ENCODE results near the gene KCNH1.

DNA sequence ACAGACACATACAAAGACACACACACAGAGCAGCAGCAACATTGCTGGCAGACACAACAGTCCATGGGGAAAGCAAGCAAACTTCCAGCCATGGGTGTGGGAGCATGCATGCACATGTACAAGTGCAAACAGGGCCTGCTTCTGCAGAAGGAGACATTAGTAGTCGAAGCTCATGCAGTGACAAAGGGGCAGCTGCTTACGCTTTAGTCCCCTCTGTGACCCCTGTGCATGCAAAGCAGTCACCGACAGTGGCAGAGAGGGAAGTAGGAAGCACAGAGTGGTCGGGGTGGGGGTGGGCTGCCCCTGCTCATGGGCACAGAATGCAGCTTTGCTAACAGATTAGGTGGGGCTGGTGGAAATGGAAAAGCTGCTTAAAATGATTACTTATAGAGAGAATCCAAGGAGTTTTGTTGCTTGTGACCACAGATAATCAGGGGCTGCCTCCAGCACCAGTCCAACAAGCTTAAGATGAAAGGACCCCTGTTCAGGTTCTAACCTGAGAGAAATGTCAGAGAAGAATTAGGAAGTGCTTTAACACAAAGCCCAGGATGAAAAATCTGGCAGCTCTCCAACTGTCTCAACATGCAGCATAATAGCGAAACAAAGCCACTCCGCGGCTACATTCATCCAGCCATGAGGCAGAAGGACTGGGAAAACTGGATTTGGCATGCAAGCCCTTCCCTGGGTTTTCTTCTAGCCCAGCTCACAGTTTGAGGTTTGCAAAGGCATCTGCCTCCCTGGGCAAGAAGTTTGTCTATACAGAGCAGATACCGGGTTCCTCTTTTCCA, 378.9 kb downstream of the KCNH1 start:
- TF ChIP-seq EZH2phosphoT487 (IDR thresholded peaks at IDR 0.05; ENCODE audit: low read depth, severe bottlenecking, unreplicated experiment) (no peak), EZH2 (IDR thresholded peaks at IDR 0.05; ENCODE audit: borderline replicate concordance) (no peak)
- TF ChIP-seq, protein P1, sequence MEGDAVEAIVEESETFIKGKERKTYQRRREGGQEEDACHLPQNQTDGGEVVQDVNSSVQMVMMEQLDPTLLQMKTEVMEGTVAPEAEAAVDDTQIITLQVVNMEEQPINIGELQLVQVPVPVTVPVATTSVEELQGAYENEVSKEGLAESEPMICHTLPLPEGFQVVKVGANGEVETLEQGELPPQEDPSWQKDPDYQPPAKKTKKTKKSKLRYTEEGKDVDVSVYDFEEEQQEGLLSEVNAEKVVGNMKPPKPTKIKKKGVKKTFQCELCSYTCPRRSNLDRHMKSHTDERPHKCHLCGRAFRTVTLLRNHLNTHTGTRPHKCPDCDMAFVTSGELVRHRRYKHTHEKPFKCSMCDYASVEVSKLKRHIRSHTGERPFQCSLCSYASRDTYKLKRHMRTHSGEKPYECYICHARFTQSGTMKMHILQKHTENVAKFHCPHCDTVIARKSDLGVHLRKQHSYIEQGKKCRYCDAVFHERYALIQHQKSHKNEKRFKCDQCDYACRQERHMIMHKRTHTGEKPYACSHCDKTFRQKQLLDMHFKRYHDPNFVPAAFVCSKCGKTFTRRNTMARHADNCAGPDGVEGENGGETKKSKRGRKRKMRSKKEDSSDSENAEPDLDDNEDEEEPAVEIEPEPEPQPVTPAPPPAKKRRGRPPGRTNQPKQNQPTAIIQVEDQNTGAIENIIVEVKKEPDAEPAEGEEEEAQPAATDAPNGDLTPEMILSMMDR (IDR thresholded peaks at IDR 0.05; ENCODE audit: poor library complexity) = no peak
